Hematopoietic multipotent progenitor cell treated with erythropoietin and hydrocortisone succinate and interleukin-3 and kit ligand, for 15 days (in vitro differentiated cells): ENCODE measurements around the gene HS6ST1.

Source experiments
- DNase-seq: peaks from one replicate; pipeline ENCODE4 v3.0.0-alpha.2; 2015; ENCODE audit warnings: low spot score

Gene HS6ST1

GRCh38 chr2:128310094-128310716 lies 8.5 kb downstream of the HS6ST1 start:
- DNase-seq = no peak

GRCh38 chr2:128309280-128310093 lies 9.2 kb downstream of the HS6ST1 start:
- no peak for DNase-seq

- DNase-seq = no peak
Measured at GRCh38 chr2:128308889-128309279, 9.8 kb downstream of the HS6ST1 start.

GRCh38 chr2:128308284-128308731 lies 10.4 kb downstream of the HS6ST1 start:
- no peak for DNase-seq

GRCh38 chr2:128307595-128307994 lies 11.1 kb downstream of the HS6ST1 start:
- DNase-seq = no peak

- DNase-seq = no peak
Measured at GRCh38 chr2:128306931-128307460, 11.7 kb downstream of the HS6ST1 start.

- no peak for DNase-seq
Measured at GRCh38 chr2:128306081-128306930, 12.4 kb downstream of the HS6ST1 start.

- DNase-seq = no peak
Measured at GRCh38 chr2:128305555-128306080, 13.1 kb downstream of the HS6ST1 start.

- no peak for DNase-seq
Measured at GRCh38 chr2:128304715-128305554, 13.7 kb downstream of the HS6ST1 start.

- DNase-seq = no peak
Measured at GRCh38 chr2:128304330-128304714, 14.3 kb downstream of the HS6ST1 start.

- no peak for DNase-seq
Measured at GRCh38 chr2:128303911-128304310, 14.8 kb downstream of the HS6ST1 start.

- no peak for DNase-seq
Measured at GRCh38 chr2:128303095-128303791, 15.4 kb downstream of the HS6ST1 start.

GRCh38 chr2:128302744-128303067 lies 16.0 kb downstream of the HS6ST1 start:
- no peak for DNase-seq

- no peak for DNase-seq
Measured at GRCh38 chr2:128302011-128302743, 16.5 kb downstream of the HS6ST1 start.

GRCh38 chr2:128301501-128301966 lies 17.1 kb downstream of the HS6ST1 start:
- no peak for DNase-seq

- DNase-seq = no peak
Measured at GRCh38 chr2:128301021-128301420, 17.6 kb downstream of the HS6ST1 start.

GRCh38 chr2:128300151-128301020 lies 18.3 kb downstream of the HS6ST1 start:
- no peak for DNase-seq

- no peak for DNase-seq
Measured at GRCh38 chr2:128299628-128300027, 19.0 kb downstream of the HS6ST1 start.
